ENCODE data around the gene PACC1.
"Not testable (repeated sequence)": the region's sequence is repeated elsewhere in the genome, so short reads cannot be mapped to it uniquely, and the experiment has no call there.

- not testable (repeated sequence) for TF ChIP-seq CTCF (IDR thresholded peaks at IDR 0.05 in 8 of 11, conservative IDR thresholded peaks at IDR 0.05 in 3 of 11); POLR2A (IDR thresholded peaks at IDR 0.05); POLR2AphosphoS5 (IDR thresholded peaks at IDR 0.05)
These were observed 18.8 kb downstream of the PACC1 start for GRCh38 chr1:212395678-212396437.
